ENCODE measurements around the gene OR9A4. TPM values are rescaled to one million over a fixed set of nuclear protein-coding genes. Genes with fewer than 3 reads are reported as not detected.

OR9A4 gene
- total RNA-seq, 1 experiment from 2014 or later = not detected

DNA sequence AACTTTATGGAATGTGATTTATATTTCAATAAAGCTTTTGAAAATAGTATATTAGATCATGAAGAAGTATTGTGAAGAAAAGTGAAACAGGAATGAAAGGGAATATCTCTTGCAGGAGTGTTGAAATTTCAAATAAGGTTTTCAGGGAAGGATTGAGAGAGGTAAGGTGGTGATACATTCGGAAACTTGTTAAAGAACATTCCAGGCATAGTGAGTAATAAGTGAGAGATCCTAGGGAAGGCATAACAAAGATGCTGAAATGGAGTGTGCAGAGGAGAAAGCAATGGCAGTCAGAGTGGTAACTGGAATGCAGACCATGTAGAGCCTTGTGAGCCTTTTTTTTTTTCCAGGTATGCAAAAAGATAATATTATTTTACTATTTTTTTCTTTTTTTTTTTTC is 4.1 kb downstream of the OR9A4 start:
- H3K27me3 ChIP-seq = no peaks in the 10 kb centered on the region
- H3K4me1 ChIP-seq = no peaks in the 10 kb centered on the region
- H3K9me3 ChIP-seq (replicated peaks) = no peaks in the 10 kb centered on the region
- H3K4me3 ChIP-seq = no peak overlapping the region
- DNase-seq = no peak
- H3K27ac ChIP-seq = no peak overlapping the region
- H3K36me3 ChIP-seq = no peaks in the 10 kb centered on the region

DNA sequence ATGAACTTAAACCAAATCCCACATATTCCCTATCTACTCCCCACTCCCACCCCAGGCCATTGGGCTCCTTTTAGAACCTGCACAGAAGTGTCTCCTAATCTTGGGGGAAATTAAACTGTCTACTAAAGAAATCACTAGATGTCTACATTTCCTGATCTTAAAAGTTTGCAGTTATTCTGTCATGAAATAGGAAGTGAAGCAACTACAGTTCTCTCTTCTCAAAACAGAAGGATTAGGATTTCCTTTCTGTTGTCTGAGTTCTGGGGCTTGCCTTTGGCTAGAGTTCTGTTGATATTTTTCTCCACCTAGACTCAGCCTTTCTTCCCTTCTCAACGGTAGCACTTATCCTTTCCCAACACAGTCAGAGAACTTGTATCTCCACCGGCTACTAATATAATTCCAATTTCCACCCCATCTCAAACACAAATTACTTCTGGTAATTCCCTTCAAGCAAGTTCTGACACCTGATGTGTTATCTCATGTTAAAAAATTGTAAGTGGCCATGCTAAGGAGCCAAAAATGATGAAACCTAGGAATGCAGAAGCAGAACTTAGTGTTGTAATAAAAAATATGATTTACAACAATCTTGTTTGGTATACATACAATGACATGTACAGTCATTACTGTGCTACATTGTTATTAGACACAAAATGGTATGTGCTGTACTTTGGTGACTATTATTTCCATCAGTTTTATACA is 12.1 kb downstream of the OR9A4 start:
- no peak overlapping the region for H3K4me3 ChIP-seq
- DNase-seq = no peak
- H3K27me3 ChIP-seq = no peaks in the 10 kb centered on the region
- H3K36me3 ChIP-seq = no peaks in the 10 kb centered on the region
- no peak overlapping the region for H3K27ac ChIP-seq
- no peaks in the 10 kb centered on the region for H3K4me1 ChIP-seq
- no peaks in the 10 kb centered on the region for H3K9me3 ChIP-seq (replicated peaks)

DNA sequence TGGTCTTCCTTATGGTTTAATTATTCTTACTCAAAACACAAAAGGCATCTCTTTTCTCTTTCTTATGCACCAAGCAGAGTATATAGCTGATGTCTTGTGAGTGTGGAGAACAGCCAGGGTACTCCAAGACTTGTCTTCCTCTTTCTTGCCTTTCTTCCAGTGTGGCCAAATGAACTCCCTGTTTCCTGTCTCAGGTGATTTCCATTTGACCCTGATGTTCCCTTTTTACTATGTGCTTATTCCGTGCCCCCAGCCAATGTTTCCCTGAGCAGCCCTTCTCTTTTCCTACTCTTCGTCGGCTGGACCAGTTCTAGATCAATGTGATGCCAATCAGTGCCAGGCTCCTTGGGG is 12.6 kb downstream of the OR9A4 start:
- no peaks in the 10 kb centered on the region for H3K9me3 ChIP-seq (replicated peaks)
- no peaks in the 10 kb centered on the region for H3K36me3 ChIP-seq
- no peak overlapping the region for H3K4me3 ChIP-seq
- H3K4me1 ChIP-seq = no peaks in the 10 kb centered on the region
- no peak for DNase-seq
- H3K27ac ChIP-seq = no peak overlapping the region
- H3K27me3 ChIP-seq = no peaks in the 10 kb centered on the region

DNA sequence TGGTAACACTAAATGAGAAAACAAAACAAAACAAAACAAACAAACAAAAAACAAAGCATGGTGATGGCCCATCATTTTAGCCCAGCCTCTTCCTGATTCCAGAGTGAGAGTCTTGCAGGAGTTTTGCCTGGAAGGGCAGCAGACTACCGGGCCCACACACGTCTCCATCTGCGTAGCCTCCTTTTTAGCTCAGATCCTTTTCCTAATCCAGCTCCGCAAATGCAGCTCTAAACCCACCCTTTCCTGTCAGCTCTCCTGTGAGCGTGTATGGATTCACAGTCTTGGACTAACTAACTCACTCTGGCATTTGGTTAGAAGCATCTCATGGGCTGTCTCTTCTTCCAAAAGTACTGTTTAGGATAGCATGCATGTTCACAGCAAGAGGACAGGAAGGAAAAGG is 14.0 kb downstream of the OR9A4 start:
- Histone ChIP-seq H3K27ac (no peak overlapping the region), H3K27me3 (no peaks in the 10 kb centered on the region), H3K4me1 (no peaks in the 10 kb centered on the region), H3K36me3 (no peaks in the 10 kb centered on the region), H3K4me3 (no peak overlapping the region), H3K9me3 (replicated peaks) (no peaks in the 10 kb centered on the region)
- DNase-seq = no peak

DNA sequence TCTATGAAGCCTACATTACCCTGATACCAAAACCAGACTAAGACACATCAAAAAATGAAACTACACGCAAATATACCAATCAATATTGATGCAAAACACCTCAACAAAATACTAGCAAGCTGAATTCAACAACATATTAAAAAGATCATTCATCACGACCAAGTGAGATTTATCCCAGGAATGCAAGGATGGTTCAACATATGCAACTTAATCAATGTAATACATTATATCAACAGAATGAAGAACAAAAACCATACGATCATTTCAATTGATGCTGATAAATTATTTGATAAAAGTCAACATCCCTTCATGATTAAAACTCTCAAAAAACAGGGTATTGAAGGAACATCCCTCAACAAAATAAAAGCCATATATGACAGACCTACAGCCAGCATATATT is 24.9 kb downstream of the OR9A4 start:
- H3K36me3 ChIP-seq = no peaks in the 10 kb centered on the region
- DNase-seq = no peak
- H3K4me1 ChIP-seq = no peaks in the 10 kb centered on the region
- no peak overlapping the region for H3K27ac ChIP-seq
- no peak overlapping the region for H3K4me3 ChIP-seq
- no peaks in the 10 kb centered on the region for H3K27me3 ChIP-seq
- peaks cover 6% of the 10 kb centered on the region; the same call in 1 of the 2 replicates for H3K9me3 ChIP-seq (replicated peaks)

DNA sequence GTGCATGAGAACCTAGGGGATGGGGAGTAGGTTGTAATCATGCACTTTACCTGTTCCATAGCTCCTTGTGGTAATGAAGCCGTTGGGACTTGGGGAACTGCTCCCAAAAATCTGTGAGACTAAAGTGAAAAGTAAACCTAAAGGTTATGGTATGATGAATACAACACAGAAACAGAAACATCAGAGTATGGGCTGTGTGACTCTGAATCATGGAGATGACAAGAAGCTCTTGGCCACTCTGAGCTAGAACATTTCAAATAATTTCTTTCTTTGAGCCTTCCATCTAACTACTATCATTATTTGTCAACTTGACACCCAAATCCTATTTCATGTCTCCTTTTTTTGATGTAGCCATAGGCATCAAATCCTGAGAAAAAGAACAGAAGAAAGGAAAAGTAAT is 27.6 kb downstream of the OR9A4 start:
- no peak for DNase-seq
- H3K27ac ChIP-seq = no peak overlapping the region
- H3K36me3 ChIP-seq = no peaks in the 10 kb centered on the region
- peaks cover 6% of the 10 kb centered on the region; the same call in 1 of the 2 replicates for H3K9me3 ChIP-seq (replicated peaks)
- H3K27me3 ChIP-seq = no peaks in the 10 kb centered on the region
- H3K4me1 ChIP-seq = no peaks in the 10 kb centered on the region
- H3K4me3 ChIP-seq = no peak overlapping the region

DNA sequence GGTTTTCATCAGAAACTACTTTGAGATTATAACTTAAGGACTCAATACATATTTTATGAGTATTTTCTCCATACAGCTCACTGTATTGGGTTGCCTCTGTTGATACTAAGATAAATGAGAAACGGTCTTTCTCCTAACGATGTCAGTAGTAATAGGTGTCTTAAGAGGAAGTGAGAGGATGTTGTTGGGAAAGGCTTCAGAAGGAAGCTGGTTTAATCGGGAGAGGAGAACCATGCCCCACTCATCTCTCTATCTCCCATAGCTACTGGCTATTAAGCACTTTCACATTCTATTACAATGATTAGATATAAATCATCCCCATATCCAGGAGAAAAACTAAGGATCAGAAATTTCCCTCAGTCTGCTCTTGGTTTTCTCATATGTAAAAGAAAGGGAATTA is 28.6 kb downstream of the OR9A4 start:
- Histone ChIP-seq H3K27ac (no peak overlapping the region), H3K4me3 (no peak overlapping the region), H3K9me3 (replicated peaks) (peaks cover 6% of the 10 kb centered on the region; the same call in 1 of the 2 replicates), H3K36me3 (no peaks in the 10 kb centered on the region), H3K27me3 (no peaks in the 10 kb centered on the region), H3K4me1 (no peaks in the 10 kb centered on the region)
- no peak for DNase-seq

DNA sequence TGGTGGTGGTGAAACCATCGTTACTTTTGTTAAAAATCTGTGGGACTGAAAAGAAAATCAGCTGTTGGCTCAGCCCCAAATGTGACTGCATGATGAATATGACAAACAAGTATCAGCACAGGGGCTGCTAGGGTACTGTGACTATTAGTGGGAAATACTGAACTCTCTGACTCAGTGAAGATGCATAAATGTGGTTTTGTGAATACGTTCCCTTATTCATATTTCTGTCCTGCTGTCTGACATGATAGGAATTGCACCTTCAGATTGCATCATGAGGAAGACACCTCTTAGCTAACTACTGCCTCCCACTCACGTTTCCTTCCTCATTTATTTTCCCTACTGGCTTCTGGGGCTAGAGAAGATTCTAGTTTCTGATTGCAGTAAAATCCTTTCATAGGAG is 29.2 kb downstream of the OR9A4 start:
- DNase-seq = no peak
- H3K4me3 ChIP-seq = no peak overlapping the region

DNA sequence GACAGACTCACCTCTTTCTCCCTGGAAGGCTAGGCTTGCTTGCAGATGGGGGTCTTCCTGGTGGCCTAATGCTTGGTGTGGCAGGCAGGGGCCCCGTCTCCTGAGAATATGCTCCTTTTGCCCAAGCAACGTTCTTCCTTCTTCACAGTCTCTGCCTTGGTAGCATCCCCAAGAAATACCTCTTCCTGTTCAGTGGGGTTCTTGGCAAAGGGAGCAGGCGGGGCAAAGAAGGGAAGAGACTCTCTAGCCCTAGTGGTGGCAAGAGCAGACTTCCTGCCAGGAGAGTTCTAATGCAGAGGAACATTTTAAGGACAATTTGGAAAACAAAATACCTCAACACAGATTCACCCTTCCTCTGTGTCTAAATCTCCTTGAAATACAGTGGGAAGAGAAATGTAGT is 30.6 kb downstream of the OR9A4 start, which contains the start of gene CLEC5A:
Gene CLEC5A (minus strand): TSS at position 179 of the 400 bp plus-strand sequence. CDS start 682 bp downstream, outside the sequence.
- Histone ChIP-seq H3K4me3 (no peak within 1 kb of the TSS), H3K27ac (no peak within 1 kb of the TSS), H3K36me3 (no peaks in the 10 kb centered on the region), H3K4me1 (no peaks in the 10 kb centered on the region), H3K9me3 (replicated peaks) (no peaks in the 10 kb centered on the region), H3K27me3 (no peaks in the 10 kb centered on the region)
- DNase-seq = no peak

More for the DNA sequence above, 29.2 kb downstream of the OR9A4 start:
- Histone ChIP-seq H3K36me3 (no peaks in the 10 kb centered on the region), H3K27me3 (no peaks in the 10 kb centered on the region), H3K4me1 (no peaks in the 10 kb centered on the region), H3K27ac (no peak overlapping the region), H3K9me3 (replicated peaks) (peaks cover 6% of the 10 kb centered on the region; the same call in 1 of the 2 replicates)

DNA sequence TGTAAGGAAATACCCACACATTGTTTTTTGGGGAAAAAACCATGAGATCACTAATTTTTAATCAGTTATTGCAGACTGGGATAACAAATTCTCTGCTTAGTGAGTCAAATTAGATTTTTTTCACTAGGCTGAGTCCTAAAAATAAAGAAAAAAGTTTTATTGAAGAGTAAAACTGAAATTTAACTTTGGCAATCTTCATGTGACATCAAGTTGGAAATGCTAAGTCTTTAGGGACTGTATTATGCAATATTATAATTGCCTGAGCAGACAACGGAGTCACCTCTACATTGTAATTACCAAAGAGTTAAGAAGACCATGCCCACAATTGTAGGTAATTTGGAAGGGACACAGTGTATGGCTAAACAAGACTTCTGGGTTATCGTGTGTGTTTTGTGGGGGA is 32.8 kb downstream of the OR9A4 start:
- H3K36me3 ChIP-seq = no peaks in the 10 kb centered on the region
- H3K4me1 ChIP-seq = no peaks in the 10 kb centered on the region
- no peak overlapping the region for H3K4me3 ChIP-seq
- no peaks in the 10 kb centered on the region for H3K27me3 ChIP-seq
- no peak overlapping the region for H3K27ac ChIP-seq
- H3K9me3 ChIP-seq (replicated peaks) = no peaks in the 10 kb centered on the region
- no peak for DNase-seq

DNA sequence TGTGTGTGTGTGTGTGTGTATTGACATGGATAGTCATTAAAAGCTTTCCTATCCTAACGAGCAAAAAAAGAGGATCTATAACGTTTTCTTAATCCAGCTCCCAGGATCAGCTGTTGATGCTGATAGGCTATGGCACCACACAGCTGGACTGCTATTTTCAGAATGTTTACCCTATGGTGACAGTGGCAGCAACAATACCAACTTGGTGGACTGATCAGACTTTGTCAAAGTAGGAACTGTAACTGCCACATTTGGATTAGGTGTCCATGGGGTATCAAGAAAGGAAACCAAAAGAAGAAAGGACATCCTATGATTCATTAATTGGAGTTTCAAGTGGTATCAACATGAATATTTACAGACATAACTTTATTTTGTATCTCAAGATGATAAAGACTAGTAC is 33.3 kb downstream of the OR9A4 start:
- no peaks in the 10 kb centered on the region for H3K36me3 ChIP-seq
- DNase-seq = no peak
- no peaks in the 10 kb centered on the region for H3K4me1 ChIP-seq
- H3K27ac ChIP-seq = no peak overlapping the region
- no peaks in the 10 kb centered on the region for H3K9me3 ChIP-seq (replicated peaks)
- no peaks in the 10 kb centered on the region for H3K27me3 ChIP-seq
- H3K4me3 ChIP-seq = no peak overlapping the region

DNA sequence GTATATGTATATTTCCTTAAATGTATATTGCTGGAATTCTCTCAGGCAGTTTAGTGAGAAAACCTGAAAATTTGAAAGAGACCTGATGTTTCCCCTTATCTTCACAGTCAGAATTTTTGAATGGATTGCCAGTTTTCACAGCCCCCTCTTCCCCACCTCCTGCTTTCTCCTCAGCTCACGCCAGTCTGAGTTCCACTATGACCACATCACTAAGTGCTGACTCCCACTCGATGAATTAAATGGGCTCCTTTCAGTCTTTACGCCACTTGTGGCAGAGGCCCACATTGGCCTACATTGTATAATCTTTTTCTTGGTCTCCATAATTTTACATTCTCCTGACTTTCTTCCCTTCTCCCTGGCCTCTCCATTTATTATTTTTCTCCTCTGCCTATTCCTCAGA is 33.7 kb downstream of the OR9A4 start:
- Histone ChIP-seq H3K9me3 (replicated peaks) (no peaks in the 10 kb centered on the region), H3K4me3 (no peak overlapping the region), H3K4me1 (no peaks in the 10 kb centered on the region), H3K36me3 (no peaks in the 10 kb centered on the region), H3K27me3 (no peaks in the 10 kb centered on the region), H3K27ac (no peak overlapping the region)
- no peak for DNase-seq

DNA sequence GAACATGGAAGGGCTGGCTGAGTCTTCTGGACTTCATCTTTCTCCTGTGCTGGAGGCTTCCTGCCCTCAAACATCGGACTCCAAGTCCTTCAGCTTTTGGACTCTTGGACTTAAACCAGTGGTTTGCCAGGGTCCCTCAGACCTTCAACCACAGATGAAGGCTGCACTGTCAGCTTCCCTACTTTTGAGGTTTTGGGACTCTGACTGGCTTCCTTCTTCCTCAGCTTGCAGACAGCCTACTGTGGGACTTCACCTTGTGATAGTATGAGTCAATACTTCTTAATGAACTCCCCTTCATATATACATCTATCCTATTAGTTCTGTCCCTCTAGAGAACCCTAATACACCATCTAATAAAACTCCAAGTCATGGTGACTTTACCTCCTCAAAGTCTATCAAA is 34.6 kb downstream of the OR9A4 start:
- Histone ChIP-seq H3K27ac (no peak overlapping the region), H3K36me3 (no peaks in the 10 kb centered on the region), H3K9me3 (replicated peaks) (no peaks in the 10 kb centered on the region), H3K4me3 (no peak overlapping the region), H3K4me1 (no peaks in the 10 kb centered on the region), H3K27me3 (no peaks in the 10 kb centered on the region)
- DNase-seq = no peak

DNA sequence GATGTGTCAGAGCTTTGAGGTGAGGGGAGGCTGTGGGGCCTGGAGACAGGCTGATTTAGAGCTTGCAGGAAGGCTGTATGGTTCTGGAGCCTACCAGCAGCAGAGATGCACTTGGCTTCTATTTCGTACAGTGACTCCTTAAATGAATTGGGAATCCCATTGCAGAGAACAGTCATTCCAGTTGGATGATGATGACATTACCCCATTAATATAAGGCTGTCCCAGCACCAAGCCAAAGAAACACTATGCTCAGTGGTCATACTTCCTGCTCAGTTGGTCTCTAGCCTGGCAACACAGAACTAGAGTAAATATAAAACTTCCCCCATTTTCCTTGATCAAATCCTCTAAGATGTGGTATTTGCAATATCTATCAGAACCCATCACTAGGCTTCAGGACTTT is 36.3 kb downstream of the OR9A4 start:
- Histone ChIP-seq H3K4me3 (no peak overlapping the region), H3K36me3 (no peaks in the 10 kb centered on the region), H3K27ac (no peak overlapping the region), H3K27me3 (no peaks in the 10 kb centered on the region), H3K9me3 (replicated peaks) (no peaks in the 10 kb centered on the region), H3K4me1 (no peaks in the 10 kb centered on the region)
- DNase-seq = no peak

DNA sequence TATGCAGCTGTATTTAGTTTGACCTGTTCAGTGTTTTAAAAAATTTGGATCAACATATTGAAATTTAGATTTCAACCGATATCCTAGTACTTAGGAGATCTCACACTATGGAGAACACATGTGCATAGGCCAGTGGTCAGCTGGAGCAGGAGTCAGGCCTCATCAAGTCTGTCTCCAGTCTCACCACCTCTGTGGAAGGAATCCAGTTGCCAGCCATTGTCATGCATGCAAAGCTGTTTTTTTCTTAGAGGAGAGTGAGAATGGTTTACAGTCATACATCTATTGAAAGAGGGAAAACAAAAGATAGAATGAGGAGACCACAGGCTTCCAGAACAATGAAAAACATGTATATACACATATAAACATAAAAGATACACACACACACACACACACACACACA is 38.1 kb downstream of the OR9A4 start:
- Histone ChIP-seq H3K9me3 (replicated peaks) (no peaks in the 10 kb centered on the region), H3K27ac (no peak overlapping the region), H3K4me3 (no peak overlapping the region), H3K36me3 (no peaks in the 10 kb centered on the region), H3K27me3 (no peaks in the 10 kb centered on the region), H3K4me1 (no peaks in the 10 kb centered on the region)
- DNase-seq = no peak

DNA sequence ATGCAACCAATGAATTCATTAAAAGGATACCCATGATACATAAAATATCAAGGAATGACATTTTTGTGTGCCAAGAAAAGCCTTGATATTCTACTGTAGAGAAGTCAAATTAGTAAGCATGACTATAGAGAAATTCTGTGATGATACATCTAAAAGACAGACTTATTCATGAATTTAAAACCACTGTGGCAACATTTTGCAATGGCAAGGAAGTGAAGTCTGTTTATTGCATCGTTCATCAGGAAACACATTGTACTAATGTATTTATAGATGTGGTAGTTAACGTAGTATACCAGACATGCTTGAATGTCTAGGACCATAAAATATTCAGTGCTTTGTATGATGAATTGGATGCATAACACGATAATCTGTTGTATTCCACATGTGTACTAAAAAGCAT is 39.9 kb downstream of the OR9A4 start:
- Histone ChIP-seq H3K36me3 (no peaks in the 10 kb centered on the region), H3K4me1 (no peaks in the 10 kb centered on the region), H3K4me3 (no peak overlapping the region), H3K27ac (no peak overlapping the region), H3K9me3 (replicated peaks) (no peaks in the 10 kb centered on the region), H3K27me3 (no peaks in the 10 kb centered on the region)
- no peak for DNase-seq

All from SJCRH30 (cell line).